Testis (tissue), 2 donors: ENCODE measurements around the gene AGO1.

Experiments
- POLR2A ChIP-seq: fragments of 450-650 bp; IDR thresholded peaks from one replicate; pipeline ENCODE4 v1.6.1; 2017; ENCODE audit warnings: antibody characterized with exemption, mild to moderate bottlenecking, moderate library complexity
- TF ChIP-seq, protein P1 (sequence below), 3 experiments: fragments of 450-650 bp in 2 of 3; fragments of 200-600 bp in 1 of 3; sonication (generic) in 1 of 3; IDR thresholded peaks; one replicate each; pipeline ENCODE4 v1.5.1; 2016 to 2019; ENCODE audit warnings: antibody characterized with exemption in 3 of 3, mild to moderate bottlenecking in 2 of 3, moderate library complexity in 1 of 3

DNA sequence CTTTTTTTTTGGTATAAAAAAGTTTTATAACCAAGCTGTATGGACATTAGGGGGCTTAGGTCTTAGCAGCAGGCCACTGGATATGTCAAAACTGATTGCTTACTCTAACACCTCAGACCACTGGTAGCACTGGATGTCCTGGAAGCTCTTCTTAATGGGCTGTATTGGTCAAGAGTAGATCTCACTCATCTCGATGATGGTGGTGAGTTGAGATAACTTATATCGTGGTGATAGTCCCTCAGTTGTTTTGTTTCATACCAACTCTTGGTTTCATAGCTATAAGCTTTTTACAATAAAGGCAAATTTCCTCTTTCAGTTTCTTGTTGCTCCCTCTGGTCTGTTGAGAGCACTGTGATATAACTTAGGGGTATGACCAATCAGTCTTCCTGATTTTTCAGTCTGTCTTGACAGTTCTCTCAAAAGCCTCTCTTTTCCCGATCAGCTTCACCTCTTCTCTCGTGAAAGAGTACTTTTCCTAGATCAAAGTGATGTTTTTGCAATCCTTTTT, 9.7 kb upstream of the AGO1 start:
- TF ChIP-seq, protein P1, sequence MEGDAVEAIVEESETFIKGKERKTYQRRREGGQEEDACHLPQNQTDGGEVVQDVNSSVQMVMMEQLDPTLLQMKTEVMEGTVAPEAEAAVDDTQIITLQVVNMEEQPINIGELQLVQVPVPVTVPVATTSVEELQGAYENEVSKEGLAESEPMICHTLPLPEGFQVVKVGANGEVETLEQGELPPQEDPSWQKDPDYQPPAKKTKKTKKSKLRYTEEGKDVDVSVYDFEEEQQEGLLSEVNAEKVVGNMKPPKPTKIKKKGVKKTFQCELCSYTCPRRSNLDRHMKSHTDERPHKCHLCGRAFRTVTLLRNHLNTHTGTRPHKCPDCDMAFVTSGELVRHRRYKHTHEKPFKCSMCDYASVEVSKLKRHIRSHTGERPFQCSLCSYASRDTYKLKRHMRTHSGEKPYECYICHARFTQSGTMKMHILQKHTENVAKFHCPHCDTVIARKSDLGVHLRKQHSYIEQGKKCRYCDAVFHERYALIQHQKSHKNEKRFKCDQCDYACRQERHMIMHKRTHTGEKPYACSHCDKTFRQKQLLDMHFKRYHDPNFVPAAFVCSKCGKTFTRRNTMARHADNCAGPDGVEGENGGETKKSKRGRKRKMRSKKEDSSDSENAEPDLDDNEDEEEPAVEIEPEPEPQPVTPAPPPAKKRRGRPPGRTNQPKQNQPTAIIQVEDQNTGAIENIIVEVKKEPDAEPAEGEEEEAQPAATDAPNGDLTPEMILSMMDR (IDR thresholded peaks at IDR 0.05): no peak
- no peak for TF ChIP-seq POLR2A
